Caco-2 (cell line): ENCODE measurements around the gene ACSL1. TPM values are rescaled to one million over a fixed set of nuclear protein-coding genes. Genes with fewer than 3 reads are reported as not detected.

ENCODE experiments used
- BruUV-seq: library from RNA; stranded (reverse); fragments of 400-500 nt; replicated peaks from 2 replicates; lab custom pipeline; 2021; lab: Mats Ljungman, UMichigan
- CTCF ChIA-PET: fragments of 300-600 bp; sonication (Branson Sonifier 250); formaldehyde crosslinking; loops from one replicate; lab custom pipeline; 2022; ENCODE audit warnings: antibody characterized with exemption; lab: Charles Lee
- POLR2A ChIA-PET: fragments of 300-600 bp; sonication (Branson Sonifier 250); formaldehyde crosslinking; loops from one replicate; lab custom pipeline; 2022; ENCODE audit warnings: antibody characterized with exemption; lab: Charles Lee
- DNase-seq, 2 experiments: peaks; one replicate each; pipeline versions ENCODE4 v3.0.0 to v3.0.0-alpha.2; 2020 to 2022
- H3K27me3 ChIP-seq: replicated peaks from 2 replicates; pipeline ENCODE4 v1.6.0; 2011; ENCODE audit warnings: low read length; ENCODE audit not compliant: control insufficient read depth, insufficient read depth
- H3K36me3 ChIP-seq: 2 replicates; pipeline ENCODE4 v1.5.1; 2011; ENCODE audit warnings: low read length; ENCODE audit not compliant: control insufficient read depth, insufficient read depth
- H3K4me1 ChIP-seq: fragments of 250-450 bp; sonication (Bioruptor Pico); 2 replicates; pipeline ENCODE4 v1.5.1; 2020; ENCODE audit warnings: mild to moderate bottlenecking
- H3K4me3 ChIP-seq: 2 replicates; pipeline ENCODE4 v1.5.1; 2011; ENCODE audit warnings: low read depth, mild to moderate bottlenecking, control low read depth, low read length
- H3K9me3 ChIP-seq: fragments of 250-450 bp; sonication (Bioruptor Pico); 2 replicates; pipeline ENCODE4 v1.5.1; 2020; ENCODE audit warnings: mild to moderate bottlenecking, moderate library complexity
- H3K27ac Mint-ChIP-seq: one replicate; pipeline ENCODE4 v1.8.0; 2022; ENCODE audit warnings: mixed read lengths; ENCODE audit not compliant: unreplicated experiment
- H3K27me3 Mint-ChIP-seq: one replicate; pipeline ENCODE4 v1.8.0; 2022; ENCODE audit warnings: mixed read lengths; ENCODE audit not compliant: insufficient read depth, unreplicated experiment
- H3K36me3 Mint-ChIP-seq: one replicate; pipeline ENCODE4 v1.8.0; 2022; ENCODE audit warnings: mild to moderate bottlenecking, mixed read lengths; ENCODE audit not compliant: insufficient read depth, unreplicated experiment
- H3K4me1 Mint-ChIP-seq: one replicate; pipeline ENCODE4 v1.8.0; 2022; ENCODE audit warnings: low read depth, mixed read lengths; ENCODE audit not compliant: unreplicated experiment
- H3K4me3 Mint-ChIP-seq: one replicate; pipeline ENCODE4 v1.8.0; 2022; ENCODE audit warnings: mild to moderate bottlenecking, moderate library complexity, mixed read lengths; ENCODE audit not compliant: unreplicated experiment
- H3K9me3 Mint-ChIP-seq: one replicate; pipeline ENCODE4 v1.8.0; 2022; ENCODE audit warnings: mixed read lengths; ENCODE audit not compliant: unreplicated experiment
- intact Hi-C: fragments of 100-400 bp; cut with micrococcal nuclease; formaldehyde crosslinking; loops from one replicate; pipeline ENCODE4 v1.10.0; 2022; ENCODE audit not compliant: unreplicated experiment
- total RNA-seq: library from RNA; stranded (reverse); gene quantifications from 2 replicates; pipeline ENCODE4 v1.2.3, GENCODE V29; 2022
- TF ChIP-seq, protein P1 (sequence below), 2 experiments: fragments of 200-600 bp in 1 of 2; IDR thresholded peaks; 1 replicate in 1 of 2; 2 replicates in 1 of 2; pipeline versions ENCODE4 v1.5.1 to v1.8.0; 2011 to 2022; ENCODE audit warnings: antibody characterized with exemption in 1 of 2, control low read depth in 1 of 2, inconsistent platforms in 1 of 2, low read depth in 1 of 2, low read length in 1 of 2, mild to moderate bottlenecking in 1 of 2, moderate library complexity in 1 of 2; ENCODE audit not compliant: insufficient read depth in 1 of 2, severe bottlenecking in 1 of 2, unreplicated experiment in 1 of 2

Gene ACSL1
- total RNA-seq, 1 experiment from 2014 or later, result 100 TPM

- Mint-ChIP-seq H3K4me3 (no peak overlapping the region), H3K27me3 (no peaks in the 10 kb centered on the region), H3K27ac (no peak overlapping the region), H3K4me1 (no peaks in the 10 kb centered on the region), H3K9me3 (peaks cover 10% of the 10 kb centered on the region), H3K36me3 (peaks cover 75% of the 10 kb centered on the region)
- BruUV-seq, result no TSS peak
- CTCF ChIA-PET, result no interaction called here
- POLR2A ChIA-PET, result no interaction called here
- Histone ChIP-seq H3K4me3 (no peak overlapping the region), H3K9me3 (no peaks in the 10 kb centered on the region), H3K4me1 (no peaks in the 10 kb centered on the region), H3K36me3 (no peaks in the 10 kb centered on the region), H3K27me3 (no peaks in the 10 kb centered on the region)
- no peak for DNase-seq
- TF ChIP-seq, protein P1, sequence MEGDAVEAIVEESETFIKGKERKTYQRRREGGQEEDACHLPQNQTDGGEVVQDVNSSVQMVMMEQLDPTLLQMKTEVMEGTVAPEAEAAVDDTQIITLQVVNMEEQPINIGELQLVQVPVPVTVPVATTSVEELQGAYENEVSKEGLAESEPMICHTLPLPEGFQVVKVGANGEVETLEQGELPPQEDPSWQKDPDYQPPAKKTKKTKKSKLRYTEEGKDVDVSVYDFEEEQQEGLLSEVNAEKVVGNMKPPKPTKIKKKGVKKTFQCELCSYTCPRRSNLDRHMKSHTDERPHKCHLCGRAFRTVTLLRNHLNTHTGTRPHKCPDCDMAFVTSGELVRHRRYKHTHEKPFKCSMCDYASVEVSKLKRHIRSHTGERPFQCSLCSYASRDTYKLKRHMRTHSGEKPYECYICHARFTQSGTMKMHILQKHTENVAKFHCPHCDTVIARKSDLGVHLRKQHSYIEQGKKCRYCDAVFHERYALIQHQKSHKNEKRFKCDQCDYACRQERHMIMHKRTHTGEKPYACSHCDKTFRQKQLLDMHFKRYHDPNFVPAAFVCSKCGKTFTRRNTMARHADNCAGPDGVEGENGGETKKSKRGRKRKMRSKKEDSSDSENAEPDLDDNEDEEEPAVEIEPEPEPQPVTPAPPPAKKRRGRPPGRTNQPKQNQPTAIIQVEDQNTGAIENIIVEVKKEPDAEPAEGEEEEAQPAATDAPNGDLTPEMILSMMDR (IDR thresholded peaks at IDR 0.05; ENCODE audit: insufficient read depth in 1 of 2, low read depth in 1 of 2, low read length in 1 of 2, severe bottlenecking in 1 of 2, unreplicated experiment in 1 of 2), result no peak
- intact Hi-C loops, result no loop called here
These were observed 106.4 kb downstream of the ACSL1 start for GRCh38 chr4:184719407-184719806.

GRCh38 chr4:184715526-184715925, 110.2 kb downstream of the ACSL1 start:
- TF ChIP-seq, protein P1 (IDR thresholded peaks at IDR 0.05; ENCODE audit: insufficient read depth in 1 of 2, low read depth in 1 of 2, low read length in 1 of 2, severe bottlenecking in 1 of 2, unreplicated experiment in 1 of 2), result no peak
- POLR2A ChIA-PET, result no interaction called here
- peaks cover 57% of the 10 kb centered on the region for H3K36me3 Mint-ChIP-seq
- H3K9me3 Mint-ChIP-seq, result no peaks in the 10 kb centered on the region
- no peak for DNase-seq
- Histone ChIP-seq H3K4me3 (no peak overlapping the region), H3K27me3 (no peaks in the 10 kb centered on the region), H3K36me3 (no peaks in the 10 kb centered on the region), H3K4me1 (no peaks in the 10 kb centered on the region), H3K9me3 (no peaks in the 10 kb centered on the region)
- no peaks in the 10 kb centered on the region for H3K4me1 Mint-ChIP-seq
- no peak overlapping the region for H3K4me3 Mint-ChIP-seq
- no peak overlapping the region for H3K27ac Mint-ChIP-seq
- BruUV-seq, result no TSS peak
- no peaks in the 10 kb centered on the region for H3K27me3 Mint-ChIP-seq
- CTCF ChIA-PET, result no interaction called here
- intact Hi-C loops, result no loop called here

GRCh38 chr4:184713887-184714286, 111.9 kb downstream of the ACSL1 start:
- Mint-ChIP-seq H3K4me3 (no peak overlapping the region), H3K27ac (no peak overlapping the region), H3K9me3 (no peaks in the 10 kb centered on the region), H3K27me3 (no peaks in the 10 kb centered on the region), H3K36me3 (peaks cover 70% of the 10 kb centered on the region), H3K4me1 (no peaks in the 10 kb centered on the region)
- Histone ChIP-seq H3K9me3 (no peaks in the 10 kb centered on the region), H3K36me3 (no peaks in the 10 kb centered on the region), H3K27me3 (no peaks in the 10 kb centered on the region), H3K4me3 (no peak overlapping the region), H3K4me1 (no peaks in the 10 kb centered on the region)
- DNase-seq, result no peak
- ChIA-PET POLR2A (no interaction called here), CTCF (no interaction called here)
- TF ChIP-seq, protein P1 (IDR thresholded peaks at IDR 0.05; ENCODE audit: insufficient read depth in 1 of 2, low read depth in 1 of 2, low read length in 1 of 2, severe bottlenecking in 1 of 2, unreplicated experiment in 1 of 2), result no peak
- intact Hi-C loops, result no loop called here
- BruUV-seq, result no TSS peak
